Measurements from ENCODE around the gene COPS3. TPM values are rescaled to one million over a fixed set of nuclear protein-coding genes. Genes with fewer than 3 reads are reported as not detected.

Gene COPS3
- total RNA-seq, 2 experiments from 2014 or later = 79.6 to 83.1 TPM

DNA sequence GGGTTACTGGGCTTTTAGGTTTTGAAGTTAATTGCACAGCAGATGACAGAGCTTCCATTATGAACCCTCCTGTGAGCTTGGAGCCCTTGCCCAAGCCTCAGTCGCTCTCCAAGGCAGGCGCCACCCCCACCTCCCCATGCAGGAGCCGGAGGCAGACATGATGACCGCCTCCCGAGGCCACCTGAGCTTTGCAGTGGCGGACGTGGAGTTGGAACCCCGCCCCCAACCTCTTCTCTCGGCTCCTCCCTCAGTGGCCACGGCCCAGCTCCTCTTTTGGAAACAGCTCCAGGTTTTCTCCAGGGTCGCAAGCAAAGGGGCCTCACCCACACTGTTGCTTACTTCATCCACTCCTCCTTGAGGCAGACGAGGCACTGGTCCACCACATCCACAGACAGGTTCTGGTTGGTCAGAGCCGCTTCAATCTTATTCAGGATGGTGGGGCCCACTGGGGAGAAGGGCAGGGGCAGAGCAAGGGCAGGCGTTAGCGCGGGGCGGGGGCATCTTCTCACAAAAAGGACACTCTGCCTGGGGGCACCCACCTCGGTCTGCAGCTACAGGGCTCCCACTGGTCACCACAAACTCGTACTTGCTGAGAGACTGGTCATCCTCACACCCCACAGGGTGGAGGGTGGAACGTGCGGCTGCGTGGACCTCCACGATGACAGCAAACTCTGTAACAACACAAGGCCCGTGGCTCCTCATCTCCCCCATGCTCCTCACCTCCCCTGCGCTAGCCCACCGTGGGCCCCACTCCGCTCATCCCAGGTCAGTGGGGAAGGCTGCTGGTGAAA, 66.2 kb downstream of the COPS3 start:
- Mint-ChIP-seq H3K27ac (no peak overlapping the region), H3K36me3 (ENCODE audit: low read depth) (peaks cover 26% of the 10 kb centered on the region), H3K4me1 (no peaks in the 10 kb centered on the region), H3K9me3 (ENCODE audit: low read depth) (no peaks in the 10 kb centered on the region), H3K4me3 (no peak overlapping the region), H3K27me3 (no peaks in the 10 kb centered on the region)
- intact Hi-C loops (cut with DNase I, micrococcal nuclease) = no loop called here
- ChIA-PET CTCF (interaction anchor here (1.3 kb wide), 1 partner anchor 14 kb away, joined by 3 read pairs; no protein-coding TSS in a partner anchor), POLR2A (no interaction called here)
- DNase-seq (no peak), ATAC-seq (no peak)

DNA sequence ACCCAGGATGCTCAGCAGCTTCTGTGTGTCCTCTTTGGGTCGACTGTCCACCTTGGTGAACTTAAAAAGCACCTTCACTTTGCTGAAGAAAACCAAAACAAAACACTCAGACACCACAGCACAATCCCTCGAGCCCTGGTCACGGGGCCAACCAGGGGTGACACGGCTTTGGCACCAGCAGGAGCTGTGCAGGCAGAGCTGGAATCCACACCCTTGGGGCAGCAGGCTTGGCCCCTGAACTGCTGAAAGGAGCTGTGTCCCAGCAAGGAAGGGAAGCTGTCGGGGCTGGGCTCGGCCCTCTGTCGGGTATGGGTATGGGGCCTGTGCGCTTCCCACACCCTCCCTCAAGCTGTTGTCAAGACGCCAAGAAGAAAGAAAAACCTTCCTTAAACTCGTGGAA, 67.3 kb downstream of the COPS3 start:
- Mint-ChIP-seq H3K4me1 (no peaks in the 10 kb centered on the region), H3K27me3 (no peaks in the 10 kb centered on the region), H3K4me3 (no peak overlapping the region), H3K9me3 (ENCODE audit: low read depth) (no peaks in the 10 kb centered on the region), H3K36me3 (ENCODE audit: low read depth) (peaks cover 26% of the 10 kb centered on the region), H3K27ac (no peak overlapping the region)
- DNase-seq (no peak), ATAC-seq (no peak)
- ChIA-PET POLR2A (no interaction called here), CTCF (interaction anchor here (1.3 kb wide), 1 partner anchor 13 kb away, joined by 3 read pairs; no protein-coding TSS in a partner anchor)
- intact Hi-C loops (cut with DNase I, micrococcal nuclease) = no loop called here

GRCh38 chr17:17207998-17208397, 73.0 kb downstream of the COPS3 start:
- H3K27me3 Mint-ChIP-seq = no peaks in the 10 kb centered on the region
- H3K9me3 Mint-ChIP-seq (ENCODE audit: low read depth) = no peaks in the 10 kb centered on the region
- ATAC-seq (no peak), DNase-seq (no peak)
- ChIA-PET POLR2A (no interaction called here), CTCF (interaction anchor here (0.9 kb wide), 1 partner anchor 12 kb away, joined by 4 read pairs; no protein-coding TSS in a partner anchor)
- intact Hi-C loops (cut with DNase I, micrococcal nuclease) = loop anchor here (2.0 to 5.0 kb wide), 4 partner anchors 56 to 383 kb away; partner anchors contain the start of genes COPS3 (in 1 of the 2) and PEMT (in 1 of the 2)
- peaks cover 25% of the 10 kb centered on the region for H3K4me1 Mint-ChIP-seq
- H3K4me3 Mint-ChIP-seq = no peak overlapping the region
- H3K27ac Mint-ChIP-seq = no peak overlapping the region
- peaks cover 25% of the 10 kb centered on the region for H3K36me3 Mint-ChIP-seq (ENCODE audit: low read depth)

- ATAC-seq = no peak
- ChIA-PET POLR2A (interaction anchor here (0.6 kb wide), 1 partner anchor 30 kb away, joined by 9 read pairs; the partner anchor contains the start of gene FLCN), CTCF (interaction anchor here (0.6 to 1.2 kb wide), 3 partner anchors 33 to 435 kb away, joined by 3 to 4 read pairs (median 3); no protein-coding TSS in a partner anchor)
- peak overlapping the region; percentile 90 for H3K4me3 Mint-ChIP-seq
- no peaks in the 10 kb centered on the region for H3K9me3 Mint-ChIP-seq (ENCODE audit: low read depth)
- peak overlapping the region; percentile 63 for H3K27ac Mint-ChIP-seq
- H3K4me1 Mint-ChIP-seq = peaks cover 25% of the 10 kb centered on the region
- intact Hi-C loops (cut with DNase I, micrococcal nuclease) = loop anchor here (1.0 to 5.0 kb wide), 9 partner anchors 28 to 384 kb away; partner anchors contain the start of genes FLCN (in 2 of the 2), COPS3 (in 1 of the 2), MPRIP (in 1 of the 2) and PEMT (in 1 of the 2)
- H3K36me3 Mint-ChIP-seq (ENCODE audit: low read depth) = peaks cover 30% of the 10 kb centered on the region
- no peak for DNase-seq
- H3K27me3 Mint-ChIP-seq = no peaks in the 10 kb centered on the region
Observed at GRCh38 chr17:17206913-17207335, 74.1 kb downstream of the COPS3 start.

DNA sequence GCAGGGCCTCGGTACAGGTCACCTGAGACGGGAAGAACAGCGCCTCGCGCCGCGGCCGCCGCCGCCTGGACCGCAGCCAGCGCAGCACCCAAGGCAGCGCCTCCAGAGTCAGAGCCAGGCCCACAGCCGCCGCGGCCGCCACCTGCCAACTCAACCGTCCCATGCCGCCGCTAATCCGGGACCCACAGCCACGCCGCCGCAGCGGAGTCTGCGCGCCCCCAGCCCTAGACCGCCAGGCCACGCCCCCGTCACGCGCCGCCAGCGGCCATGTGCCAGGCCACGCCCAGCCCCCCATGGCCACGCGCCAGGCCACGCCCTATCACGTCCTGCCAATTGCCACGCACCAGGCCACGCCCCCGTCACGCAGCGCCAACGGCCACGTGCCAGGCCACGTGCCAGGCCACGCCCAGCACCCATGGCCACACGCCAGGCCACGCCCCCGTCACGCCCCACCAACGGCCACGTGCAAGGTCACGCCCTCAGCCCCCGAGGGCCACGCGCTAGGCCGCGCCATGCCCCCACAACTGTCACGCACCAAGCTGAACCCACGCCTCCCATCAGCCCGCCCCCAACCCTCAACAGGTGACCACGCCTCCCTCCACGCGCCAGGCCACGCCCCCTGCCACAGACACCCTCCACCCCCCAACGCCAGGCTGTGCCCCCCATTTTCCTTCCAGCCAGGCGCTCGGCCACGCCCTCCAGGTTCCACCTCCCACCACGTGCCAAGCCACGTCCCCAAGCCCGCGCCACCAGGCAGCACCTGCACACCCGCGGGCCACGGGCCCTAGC, 74.7 kb downstream of the COPS3 start, which contains the start of gene PLD6:
PLD6 (minus strand) TSS at position 210 of the 789 bp plus-strand sequence; CDS start at position 163, 47 bp downstream.
- Mint-ChIP-seq H3K4me1 (peaks cover 25% of the 10 kb centered on the region), H3K27me3 (no peaks in the 10 kb centered on the region), H3K9me3 (ENCODE audit: low read depth) (no peaks in the 10 kb centered on the region), H3K4me3 (peak within 1 kb of the TSS; percentile 90), H3K27ac (peak within 1 kb of the TSS; percentile 97), H3K36me3 (ENCODE audit: low read depth) (peaks cover 32% of the 10 kb centered on the region)
- DNase-seq = peak; percentile 96
- POLR2A ChIA-PET = interaction anchor here (0.6 kb wide), 1 partner anchor 31 kb away, joined by 9 read pairs; the partner anchor contains the start of gene FLCN
- intact Hi-C loops (cut with DNase I, micrococcal nuclease) = loop anchor here (1.0 to 5.0 kb wide), 9 partner anchors 27 to 384 kb away; partner anchors contain the start of genes FLCN (in 2 of the 2), COPS3 (in 1 of the 2), MPRIP (in 1 of the 2) and PEMT (in 1 of the 2)
- CTCF ChIA-PET = interaction anchor here (0.6 to 1.2 kb wide), 2 partner anchors 34 to 65 kb away, joined by 3 read pairs; no protein-coding TSS in a partner anchor
- peak; percentile 77 for ATAC-seq

GRCh38 chr17:17205368-17206123, 75.5 kb downstream of the COPS3 start:
- H3K27ac Mint-ChIP-seq = peak overlapping the region; percentile 97
- no peaks in the 10 kb centered on the region for H3K27me3 Mint-ChIP-seq
- POLR2A ChIA-PET = no interaction called here
- intact Hi-C loops (cut with DNase I, micrococcal nuclease) = loop anchor here (1.0 to 5.0 kb wide), 12 partner anchors 26 to 385 kb away; partner anchors contain the start of genes FLCN (in 2 of the 2), COPS3 (in 1 of the 2), MPRIP (in 1 of the 2) and PEMT (in 1 of the 2)
- peaks cover 36% of the 10 kb centered on the region for H3K36me3 Mint-ChIP-seq (ENCODE audit: low read depth)
- H3K4me1 Mint-ChIP-seq = peaks cover 25% of the 10 kb centered on the region
- H3K4me3 Mint-ChIP-seq = peak overlapping the region; percentile 90
- ATAC-seq (peak; percentile 73), DNase-seq (peak; percentile 86)
- no peaks in the 10 kb centered on the region for H3K9me3 Mint-ChIP-seq (ENCODE audit: low read depth)
- CTCF ChIA-PET = interaction anchor here (0.7 to 1.5 kb wide), 3 partner anchors 26 to 64 kb away, joined by 3 to 4 read pairs (median 3); no protein-coding TSS in a partner anchor

DNA sequence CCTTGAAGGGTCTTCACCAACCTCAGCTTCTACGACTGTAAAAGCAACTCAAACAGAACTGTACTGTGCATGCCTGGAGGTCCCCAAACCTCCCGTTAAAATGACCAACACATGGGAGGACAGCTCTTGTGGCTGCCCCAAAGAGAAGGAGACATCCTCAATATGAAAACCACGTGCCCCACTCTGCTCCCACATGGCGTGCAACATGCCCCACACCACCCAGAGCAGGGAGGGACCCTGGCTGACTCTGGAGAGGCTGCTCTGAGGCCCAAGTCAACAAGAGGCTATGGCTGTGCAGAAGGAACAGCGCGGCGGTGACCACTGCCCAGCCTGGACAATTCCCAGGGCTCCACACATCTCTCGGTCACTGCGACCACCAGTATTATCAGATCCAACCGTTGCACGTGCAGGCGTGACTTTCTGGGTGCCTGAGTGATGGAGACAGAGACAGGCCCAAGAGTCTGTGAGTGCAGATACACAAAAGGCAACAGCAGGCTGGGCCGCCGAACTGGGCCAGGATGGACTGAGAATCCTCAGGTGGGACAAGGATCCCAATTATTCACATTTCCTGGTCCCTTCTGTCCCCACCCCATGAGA, 76.3 kb downstream of the COPS3 start:
- ChIA-PET POLR2A (no interaction called here), CTCF (interaction anchor here (0.7 to 1.5 kb wide), 2 partner anchors 25 to 63 kb away, joined by 3 to 4 read pairs; no protein-coding TSS in a partner anchor)
- peaks cover 37% of the 10 kb centered on the region for H3K36me3 Mint-ChIP-seq (ENCODE audit: low read depth)
- no peak for ATAC-seq
- H3K9me3 Mint-ChIP-seq (ENCODE audit: low read depth) = no peaks in the 10 kb centered on the region
- no peaks in the 10 kb centered on the region for H3K27me3 Mint-ChIP-seq
- peak overlapping the region; percentile 97 for H3K27ac Mint-ChIP-seq
- peak overlapping the region; percentile 90 for H3K4me3 Mint-ChIP-seq
- intact Hi-C loops (cut with DNase I, micrococcal nuclease) = loop anchor here (1.0 to 5.0 kb wide), 4 partner anchors 52 to 203 kb away; no protein-coding TSS in a partner anchor
- peak; percentile 16 for DNase-seq
- H3K4me1 Mint-ChIP-seq = peaks cover 25% of the 10 kb centered on the region

DNA sequence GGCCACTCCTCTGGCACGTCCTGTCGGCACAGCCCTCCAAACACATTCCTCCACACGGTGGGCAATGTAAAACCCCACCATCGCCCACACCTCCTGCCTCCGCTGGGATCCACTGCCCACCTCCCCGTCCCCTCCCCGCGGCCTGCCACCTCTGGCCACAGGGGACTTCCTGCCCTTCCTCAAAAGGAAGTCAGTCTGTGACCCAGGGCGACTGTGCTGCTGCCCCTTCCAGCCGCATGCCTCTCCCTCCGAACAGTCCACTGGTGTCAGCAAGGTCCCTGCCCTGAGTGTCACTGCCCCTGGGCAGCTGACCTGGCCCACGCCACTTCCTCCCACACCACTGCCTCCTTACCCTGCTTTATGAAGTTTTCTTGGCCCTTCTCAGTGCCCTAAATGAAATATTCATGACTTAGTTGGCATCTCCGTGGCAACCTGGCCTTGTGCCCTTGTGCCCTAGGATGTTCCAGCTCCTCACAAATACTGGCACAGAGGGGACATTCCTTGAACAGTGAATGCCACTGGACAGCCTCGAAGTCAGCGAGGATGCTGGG, 76.9 kb downstream of the COPS3 start:
- ChIA-PET POLR2A (no interaction called here), CTCF (interaction anchor here (1.5 kb wide), 1 partner anchor 62 kb away, joined by 4 read pairs; no protein-coding TSS in a partner anchor)
- Mint-ChIP-seq H3K4me1 (peaks cover 25% of the 10 kb centered on the region), H3K27me3 (no peaks in the 10 kb centered on the region), H3K4me3 (peak overlapping the region; percentile 90), H3K27ac (peak overlapping the region; percentile 75), H3K36me3 (ENCODE audit: low read depth) (peaks cover 37% of the 10 kb centered on the region), H3K9me3 (ENCODE audit: low read depth) (no peaks in the 10 kb centered on the region)
- intact Hi-C loops (cut with DNase I, micrococcal nuclease) = no loop called here
- DNase-seq = no peak
- no peak for ATAC-seq

- POLR2A ChIA-PET = no interaction called here
- no peak for ATAC-seq
Observed at GRCh38 chr17:17203173-17203730, 77.8 kb downstream of the COPS3 start.

More at GRCh38 chr17:17203173-17203730, 77.8 kb downstream of the COPS3 start:
- peak overlapping the region; percentile 75 for H3K27ac Mint-ChIP-seq
- peaks cover 37% of the 10 kb centered on the region for H3K36me3 Mint-ChIP-seq (ENCODE audit: low read depth)
- H3K4me3 Mint-ChIP-seq = no peak overlapping the region
- H3K27me3 Mint-ChIP-seq = no peaks in the 10 kb centered on the region
- intact Hi-C loops (cut with DNase I, micrococcal nuclease) = no loop called here
- H3K4me1 Mint-ChIP-seq = peaks cover 25% of the 10 kb centered on the region
- CTCF ChIA-PET = no interaction called here
- DNase-seq = no peak
- H3K9me3 Mint-ChIP-seq (ENCODE audit: low read depth) = no peaks in the 10 kb centered on the region
